ENCODE measurements around the gene FFAR1.

FFAR1 gene

DNA sequence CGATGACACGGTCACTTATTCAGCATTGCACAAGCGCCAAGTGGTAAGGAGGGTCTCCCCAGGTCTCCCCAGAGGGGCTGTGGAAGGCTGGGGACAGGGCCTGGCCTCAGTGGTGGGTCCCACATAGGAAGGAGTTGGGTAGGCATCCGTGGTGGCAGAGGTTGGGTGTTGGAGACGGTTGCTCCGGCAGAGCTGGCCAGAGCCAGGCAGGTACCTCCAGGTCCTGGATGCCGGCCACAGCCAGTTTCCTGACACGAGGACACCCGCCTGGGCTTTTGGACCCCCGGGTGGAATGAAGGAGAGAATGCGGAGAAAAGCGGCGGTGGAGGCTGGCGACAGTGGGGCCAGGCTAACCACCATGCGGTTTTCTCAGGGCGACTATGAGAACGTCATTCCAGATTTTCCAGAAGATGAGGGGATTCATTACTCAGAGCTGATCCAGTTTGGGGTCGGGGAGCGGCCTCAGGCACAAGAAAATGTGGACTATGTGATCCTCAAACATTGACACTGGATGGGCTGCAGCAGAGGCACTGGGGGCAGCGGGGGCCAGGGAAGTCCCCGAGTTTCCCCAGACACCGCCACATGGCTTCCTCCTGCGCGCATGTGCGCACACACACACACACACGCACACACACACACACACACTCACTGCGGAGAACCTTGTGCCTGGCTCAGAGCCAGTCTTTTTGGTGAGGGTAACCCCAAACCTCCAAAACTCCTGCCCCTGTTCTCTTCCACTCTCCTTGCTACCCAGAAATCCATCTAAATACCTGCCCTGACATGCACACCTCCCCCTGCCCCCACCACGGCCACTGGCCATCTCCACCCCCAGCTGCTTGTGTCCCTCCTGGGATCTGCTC lies 1.3 kb upstream of the FFAR1 start:
- TF ChIP-seq SIN3A (IDR thresholded peaks at IDR 0.05; ENCODE audit: borderline replicate concordance, insufficient read depth, low read length) (no peak), FOXP2 (optimal IDR thresholded peaks at IDR 0.05; ENCODE audit: borderline replicate concordance, extremely low read depth, extremely low read length, insufficient read depth) (no peak), POLR2AphosphoS5 (IDR thresholded peaks at IDR 0.05; ENCODE audit: low read depth, low read length) (no peak), TAF1 (IDR thresholded peaks at IDR 0.05; ENCODE audit: borderline replicate concordance, insufficient read depth, low read length) (no peak)
- TF ChIP-seq, protein P1, sequence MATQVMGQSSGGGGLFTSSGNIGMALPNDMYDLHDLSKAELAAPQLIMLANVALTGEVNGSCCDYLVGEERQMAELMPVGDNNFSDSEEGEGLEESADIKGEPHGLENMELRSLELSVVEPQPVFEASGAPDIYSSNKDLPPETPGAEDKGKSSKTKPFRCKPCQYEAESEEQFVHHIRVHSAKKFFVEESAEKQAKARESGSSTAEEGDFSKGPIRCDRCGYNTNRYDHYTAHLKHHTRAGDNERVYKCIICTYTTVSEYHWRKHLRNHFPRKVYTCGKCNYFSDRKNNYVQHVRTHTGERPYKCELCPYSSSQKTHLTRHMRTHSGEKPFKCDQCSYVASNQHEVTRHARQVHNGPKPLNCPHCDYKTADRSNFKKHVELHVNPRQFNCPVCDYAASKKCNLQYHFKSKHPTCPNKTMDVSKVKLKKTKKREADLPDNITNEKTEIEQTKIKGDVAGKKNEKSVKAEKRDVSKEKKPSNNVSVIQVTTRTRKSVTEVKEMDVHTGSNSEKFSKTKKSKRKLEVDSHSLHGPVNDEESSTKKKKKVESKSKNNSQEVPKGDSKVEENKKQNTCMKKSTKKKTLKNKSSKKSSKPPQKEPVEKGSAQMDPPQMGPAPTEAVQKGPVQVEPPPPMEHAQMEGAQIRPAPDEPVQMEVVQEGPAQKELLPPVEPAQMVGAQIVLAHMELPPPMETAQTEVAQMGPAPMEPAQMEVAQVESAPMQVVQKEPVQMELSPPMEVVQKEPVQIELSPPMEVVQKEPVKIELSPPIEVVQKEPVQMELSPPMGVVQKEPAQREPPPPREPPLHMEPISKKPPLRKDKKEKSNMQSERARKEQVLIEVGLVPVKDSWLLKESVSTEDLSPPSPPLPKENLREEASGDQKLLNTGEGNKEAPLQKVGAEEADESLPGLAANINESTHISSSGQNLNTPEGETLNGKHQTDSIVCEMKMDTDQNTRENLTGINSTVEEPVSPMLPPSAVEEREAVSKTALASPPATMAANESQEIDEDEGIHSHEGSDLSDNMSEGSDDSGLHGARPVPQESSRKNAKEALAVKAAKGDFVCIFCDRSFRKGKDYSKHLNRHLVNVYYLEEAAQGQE (IDR thresholded peaks at IDR 0.05; ENCODE audit: insufficient read depth in 1 of 2, low read depth in 2 of 2, low read length in 2 of 2), result no peak

GRCh38 chr19:35347930-35348298 lies 212 bp downstream of the FFAR1 start:
- no peak for TF ChIP-seq SIN3A (IDR thresholded peaks at IDR 0.05; ENCODE audit: borderline replicate concordance, insufficient read depth, low read length)

GRCh38 chr19:35348911-35349611 lies 1.4 kb downstream of the FFAR1 start:
- TF ChIP-seq FOXP2 (optimal IDR thresholded peaks at IDR 0.05; ENCODE audit: borderline replicate concordance, extremely low read depth, extremely low read length, insufficient read depth) (no peak), TAF1 (IDR thresholded peaks at IDR 0.05; ENCODE audit: borderline replicate concordance, insufficient read depth, low read length) (no peak), POLR2AphosphoS5 (IDR thresholded peaks at IDR 0.05; ENCODE audit: low read depth, low read length) (no peak)
- TF ChIP-seq, protein P1 (IDR thresholded peaks at IDR 0.05; ENCODE audit: insufficient read depth in 1 of 2, low read depth in 2 of 2, low read length in 2 of 2), result no peak

DNA sequence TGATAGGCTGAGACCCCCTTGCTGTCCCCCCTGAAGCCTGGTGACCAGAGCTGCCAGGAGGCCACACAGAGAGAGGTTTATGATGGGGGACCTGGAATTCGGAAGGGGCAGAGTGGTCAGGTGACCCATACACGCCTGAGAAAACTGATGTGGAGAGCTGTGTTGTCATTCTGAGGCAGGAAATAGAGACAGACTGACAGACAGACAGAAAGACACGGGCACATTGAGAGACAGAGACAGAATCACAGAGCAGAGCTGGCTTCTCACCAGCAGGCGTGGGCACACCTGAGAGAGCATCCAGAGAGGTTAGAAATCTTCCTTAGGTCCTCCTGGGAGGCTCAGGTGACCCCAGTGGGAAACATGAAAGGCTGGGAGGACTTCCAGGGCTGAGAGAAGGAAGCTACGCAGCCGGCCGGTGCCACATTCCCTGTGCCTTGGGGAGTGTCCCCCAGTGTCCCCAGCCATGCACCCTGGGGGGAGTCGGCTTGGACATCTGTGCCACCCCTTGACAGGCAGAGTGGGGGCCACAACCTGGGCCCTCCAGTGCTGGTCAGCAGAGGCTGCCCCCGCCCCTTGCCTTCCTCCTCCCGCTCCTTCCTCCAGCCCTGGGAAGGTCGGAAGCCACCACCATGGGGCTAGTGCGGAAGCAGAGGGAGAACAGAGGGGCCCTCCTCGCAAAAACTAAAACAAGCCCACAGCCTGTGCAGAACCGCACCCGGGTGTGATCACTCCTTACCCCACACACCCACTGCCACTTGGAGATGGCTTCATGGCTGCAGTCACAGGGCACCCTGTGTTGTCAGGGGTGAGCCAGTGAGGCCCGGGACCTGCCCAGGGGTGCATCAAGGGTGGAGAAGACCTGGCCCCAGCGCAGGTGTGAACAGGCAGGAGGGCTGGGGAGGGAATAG lies 2.2 kb downstream of the FFAR1 start:
- TF ChIP-seq, protein P1 (IDR thresholded peaks at IDR 0.05; ENCODE audit: insufficient read depth in 1 of 2, low read depth in 2 of 2, low read length in 2 of 2), result no peak
- TF ChIP-seq SIN3A (IDR thresholded peaks at IDR 0.05; ENCODE audit: borderline replicate concordance, insufficient read depth, low read length), result no peak

GRCh38 chr19:35350591-35350990 lies 2.9 kb downstream of the FFAR1 start:
- TF ChIP-seq TAF1 (IDR thresholded peaks at IDR 0.05; ENCODE audit: borderline replicate concordance, insufficient read depth, low read length) (no peak), POLR2AphosphoS5 (IDR thresholded peaks at IDR 0.05; ENCODE audit: low read depth, low read length) (no peak), SIN3A (IDR thresholded peaks at IDR 0.05; ENCODE audit: borderline replicate concordance, insufficient read depth, low read length) (no peak), FOXP2 (optimal IDR thresholded peaks at IDR 0.05; ENCODE audit: borderline replicate concordance, extremely low read depth, extremely low read length, insufficient read depth) (no peak)
- TF ChIP-seq, protein P1 (IDR thresholded peaks at IDR 0.05; ENCODE audit: insufficient read depth in 1 of 2, low read depth in 2 of 2, low read length in 2 of 2), result no peak
